ENCODE measurements around the gene NUP210L.

Gene NUP210L

DNA sequence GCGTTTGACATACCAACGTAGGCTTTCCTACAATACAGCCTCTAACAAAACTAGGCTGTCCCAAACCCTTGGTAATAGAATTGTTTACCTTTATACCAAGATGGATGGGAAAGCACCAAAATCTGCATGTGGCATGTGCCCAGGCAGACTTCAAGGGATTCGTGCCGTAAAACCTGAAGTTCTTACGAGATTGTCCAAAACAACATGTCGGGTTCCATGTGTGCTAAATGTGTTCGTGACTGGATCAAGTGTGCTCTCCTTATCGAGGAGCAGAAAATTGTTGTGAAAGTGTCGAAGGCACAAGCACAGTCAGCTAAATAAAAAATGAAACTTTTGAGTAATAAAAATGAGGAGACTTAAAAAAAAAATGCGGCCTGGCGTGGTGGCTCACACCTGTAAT, 159.2 kb downstream of the NUP210L start:
- in situ Hi-C loops (cut with MboI; ENCODE audit: low sequenced_read_pairs), result loop anchor here (25.0 kb wide), 2 partner anchors 483 to 633 kb away; partner anchors contain the start of gene S100A9

GRCh38 chr1:153995202-153995601, 159.7 kb downstream of the NUP210L start:
- in situ Hi-C loops (cut with MboI; ENCODE audit: low sequenced_read_pairs), result loop anchor here (25.0 kb wide), 2 partner anchors 483 to 633 kb away; partner anchors contain the start of gene S100A9

GRCh38 chr1:153991806-153992205, 163.1 kb downstream of the NUP210L start:
- in situ Hi-C loops (cut with MboI; ENCODE audit: low sequenced_read_pairs), result loop anchor here (25.0 kb wide), 2 partner anchors 480 to 630 kb away; partner anchors contain the start of gene S100A9

DNA sequence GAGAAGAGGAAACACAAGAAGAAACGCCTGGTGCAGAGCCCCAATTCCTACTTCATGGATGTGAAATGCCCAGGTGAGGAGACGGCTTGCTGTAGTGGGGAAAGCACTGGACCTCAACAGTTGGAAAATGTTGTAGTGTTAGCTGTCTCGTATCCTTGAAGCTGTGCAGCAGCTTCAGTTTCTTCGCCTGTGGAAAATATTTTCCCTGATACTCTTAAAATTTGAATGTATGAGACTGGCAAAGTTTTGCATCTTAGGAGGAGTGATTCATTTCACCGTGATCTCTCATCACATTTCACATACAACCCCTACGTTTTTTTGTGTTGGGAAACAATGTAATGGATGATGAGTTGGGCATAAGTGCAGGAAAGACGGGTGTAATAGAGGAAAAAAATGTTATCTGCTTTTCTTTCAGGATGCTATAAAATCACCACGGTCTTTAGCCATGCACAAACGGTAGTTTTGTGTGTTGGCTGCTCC, 163.7 kb downstream of the NUP210L start:
- in situ Hi-C loops (cut with MboI; ENCODE audit: low sequenced_read_pairs), result loop anchor here (25.0 kb wide), 2 partner anchors 479 to 629 kb away; partner anchors contain the start of gene S100A9

DNA sequence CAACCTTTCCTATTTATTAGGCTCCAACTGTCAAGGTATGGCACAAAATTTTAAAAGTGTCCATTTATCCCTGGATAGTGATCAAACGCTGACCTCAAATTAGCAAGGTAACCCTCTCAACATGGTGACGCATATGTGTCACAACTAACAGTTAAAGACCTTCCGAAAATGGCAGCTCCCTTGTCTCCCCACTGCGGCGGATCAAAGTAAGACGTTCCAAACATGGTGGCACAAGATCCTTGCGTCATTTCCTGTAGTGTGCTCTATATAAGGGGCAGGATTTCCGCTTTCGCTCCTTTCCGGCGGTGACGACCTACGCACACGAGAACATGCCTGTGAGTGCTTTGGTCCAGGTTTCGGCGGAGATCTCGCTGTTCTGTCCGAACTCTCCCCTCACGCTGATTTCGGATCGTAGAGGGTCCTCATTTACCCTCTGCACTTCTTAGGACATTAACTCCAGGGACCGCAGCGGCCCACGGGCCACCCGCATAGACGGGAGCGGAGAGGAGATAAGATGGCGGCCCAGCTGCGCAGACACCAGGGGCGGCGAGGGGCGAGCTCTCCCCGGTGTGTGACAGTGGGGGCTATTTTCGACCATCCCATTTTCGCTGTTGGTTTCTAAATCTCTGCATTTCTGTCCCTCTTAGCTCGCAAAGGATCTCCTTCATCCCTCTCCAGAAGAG, 164.3 kb downstream of the NUP210L start, which contains the start of gene RPS27:
TSS of gene RPS27 (plus strand) at position 295 of the 683 bp plus-strand sequence. CDS start at position 330, 35 bp downstream.
- in situ Hi-C loops (cut with MboI; ENCODE audit: low sequenced_read_pairs), result loop anchor here (25.0 kb wide), 2 partner anchors 478 to 628 kb away; partner anchors contain the start of gene S100A9

- in situ Hi-C loops (cut with MboI; ENCODE audit: low sequenced_read_pairs), result loop anchor here (10.0 to 25.0 kb wide), 3 partner anchors 173 to 625 kb away; partner anchors contain the start of gene S100A9
Measured at GRCh38 chr1:153987621-153988020, 167.3 kb downstream of the NUP210L start.

GRCh38 chr1:153985941-153986761, 168.7 kb downstream of the NUP210L start, which contains the start of gene RAB13:
Gene RAB13 (minus strand): TSS chr1:153986339. CDS start chr1:153986236, 103 bp downstream.
- in situ Hi-C loops (cut with MboI; ENCODE audit: low sequenced_read_pairs), result loop anchor here (10.0 to 25.0 kb wide), 3 partner anchors 171 to 624 kb away; partner anchors contain the start of gene S100A9

DNA sequence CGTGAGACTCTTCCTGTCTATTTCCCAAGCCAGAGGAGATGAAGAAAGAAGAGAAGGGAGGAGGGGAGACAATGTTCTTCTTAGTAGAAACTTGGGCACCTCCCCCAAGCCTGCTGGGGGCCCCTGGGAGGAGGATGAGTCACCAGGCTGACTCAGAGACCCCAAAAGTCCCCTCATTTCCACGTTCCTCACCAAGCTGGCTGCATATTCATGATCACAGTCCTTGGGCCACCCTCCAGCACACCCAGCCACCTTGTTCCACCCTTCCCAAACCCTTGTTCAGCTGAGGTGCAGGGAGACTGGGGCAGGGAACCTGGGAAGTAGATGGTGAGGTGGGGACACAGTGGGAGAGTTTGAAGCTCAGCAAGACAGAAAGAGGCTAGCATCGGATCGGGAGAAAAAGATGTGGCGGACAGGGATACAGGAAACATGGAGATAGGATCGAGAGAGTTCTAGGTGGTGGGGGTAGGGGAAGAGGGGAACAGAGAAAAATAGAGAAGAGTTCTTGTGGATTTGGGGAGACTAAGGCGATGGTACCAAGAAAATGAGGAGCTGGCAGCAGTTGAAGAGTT, 169.4 kb downstream of the NUP210L start:
- in situ Hi-C loops (cut with MboI; ENCODE audit: low sequenced_read_pairs), result loop anchor here (10.0 to 25.0 kb wide), 3 partner anchors 171 to 623 kb away; partner anchors contain the start of gene S100A9

DNA sequence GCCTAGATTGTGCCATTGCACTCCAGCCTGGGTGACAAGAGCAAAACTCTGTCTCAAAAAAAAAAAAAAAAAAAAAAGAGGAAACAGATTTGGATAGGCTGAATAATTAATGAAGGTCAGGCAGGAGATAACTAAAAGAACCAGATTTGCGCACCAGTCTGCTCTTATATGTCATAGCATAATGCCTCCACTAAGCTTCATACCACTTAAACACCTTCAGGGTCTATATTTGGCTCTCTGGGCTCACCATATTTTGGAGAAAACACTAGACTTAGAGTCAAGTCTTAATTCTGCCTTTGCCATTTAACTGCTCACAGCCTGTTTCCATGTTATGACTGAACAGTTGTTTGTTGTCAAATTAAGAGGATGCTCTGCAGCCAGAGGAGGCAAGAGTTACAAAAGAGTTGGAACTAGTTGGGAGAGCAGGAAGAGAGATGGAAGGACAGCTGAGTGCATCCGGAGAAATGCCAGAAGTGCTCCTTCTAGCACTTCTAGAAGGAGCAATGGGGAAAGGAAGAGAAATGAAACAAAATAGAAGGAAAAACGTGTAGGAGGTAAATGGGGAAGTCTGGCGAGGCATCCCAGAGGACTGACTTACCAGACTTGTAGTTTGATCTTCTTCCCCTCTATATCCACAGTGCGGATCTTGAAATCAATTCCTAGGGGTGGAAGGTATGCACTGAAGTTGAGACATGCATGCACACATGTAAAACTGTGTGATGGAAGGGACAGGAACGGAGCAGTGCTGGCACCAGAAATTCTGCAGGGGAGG, 170.6 kb downstream of the NUP210L start:
- in situ Hi-C loops (cut with MboI; ENCODE audit: low sequenced_read_pairs), result loop anchor here (10.0 to 25.0 kb wide), 3 partner anchors 170 to 622 kb away; partner anchors contain the start of gene S100A9

GRCh38 chr1:153981735-153982134, 173.1 kb downstream of the NUP210L start:
- in situ Hi-C loops (cut with MboI; ENCODE audit: low sequenced_read_pairs), result loop anchor here (10.0 to 25.0 kb wide), 3 partner anchors 167 to 619 kb away; partner anchors contain the start of gene S100A9

DNA sequence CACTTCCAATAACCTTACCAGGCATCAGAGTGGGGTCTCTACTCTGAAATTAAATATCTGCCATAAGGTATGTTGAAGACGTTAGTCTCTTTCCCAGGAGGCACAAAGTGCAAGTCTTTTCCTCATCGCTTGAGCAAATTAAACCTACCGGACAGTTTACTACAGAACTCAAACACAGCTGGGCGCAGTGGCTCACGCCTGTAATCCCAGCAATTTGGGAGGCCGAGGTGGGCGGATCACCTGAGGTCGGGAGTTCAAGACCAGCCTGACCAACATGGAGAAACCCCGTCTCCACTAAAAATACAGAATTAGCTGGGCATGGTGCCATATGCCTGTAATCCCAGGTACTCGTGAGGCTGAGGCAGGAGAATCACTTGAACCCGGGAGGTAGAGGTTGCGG, 175.8 kb downstream of the NUP210L start:
- in situ Hi-C loops (cut with MboI; ENCODE audit: low sequenced_read_pairs), result loop anchor here (25.0 kb wide), 2 partner anchors 467 to 617 kb away; partner anchors contain the start of gene S100A9

- in situ Hi-C loops (cut with MboI; ENCODE audit: low sequenced_read_pairs), result loop anchor here (25.0 kb wide), 2 partner anchors 466 to 616 kb away; partner anchors contain the start of gene S100A9
Measured at GRCh38 chr1:153978274-153978909, 176.5 kb downstream of the NUP210L start.

DNA sequence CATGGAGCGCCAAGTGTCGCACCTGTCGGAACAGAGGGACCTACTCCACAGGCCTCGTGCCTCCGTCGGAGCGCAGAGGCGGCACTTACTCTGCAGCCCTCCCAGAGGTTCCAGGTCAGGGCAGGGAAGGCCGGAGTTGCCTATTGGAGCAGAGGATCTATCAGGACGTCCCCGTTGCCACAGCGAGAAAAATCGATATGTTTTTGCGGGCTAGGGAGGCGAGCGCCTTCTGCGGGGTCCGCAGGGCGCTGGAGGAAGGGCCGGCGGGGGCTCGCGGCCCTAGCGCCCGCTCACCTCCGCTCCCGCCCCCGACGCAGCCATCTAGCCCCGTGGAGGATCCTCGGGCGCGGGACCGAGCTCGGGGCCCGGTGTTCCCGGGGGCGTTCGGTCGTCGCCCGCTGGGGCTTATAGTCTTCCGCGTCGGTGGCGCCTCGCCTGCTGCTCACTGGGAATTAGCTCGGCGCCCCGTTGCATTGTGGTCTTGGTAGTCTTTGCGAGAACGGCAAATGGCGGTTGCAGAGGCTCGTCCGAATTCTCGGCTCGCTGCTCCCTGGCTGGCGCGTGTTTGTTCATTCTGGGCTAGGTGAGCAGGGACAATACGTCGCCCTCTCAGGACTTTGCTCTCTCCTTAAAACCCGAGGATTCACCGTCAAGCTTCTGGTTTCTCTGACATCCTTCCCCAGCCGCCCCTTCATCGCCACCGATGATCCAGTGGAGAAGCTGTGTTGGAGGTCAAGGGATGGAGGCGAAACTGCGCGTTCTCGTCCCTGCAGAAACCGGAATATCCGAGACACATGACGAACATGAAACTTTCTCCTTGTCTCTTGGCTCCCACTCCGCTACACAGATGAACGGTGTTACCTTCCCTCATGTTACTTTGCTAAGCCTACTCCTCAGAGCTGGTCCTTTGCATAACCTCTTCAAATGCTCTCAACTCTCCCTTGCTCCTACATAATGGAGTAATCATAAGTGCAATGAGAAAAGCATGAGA, 177.3 kb downstream of the NUP210L start, which contains the start of gene JTB:
TSS of gene JTB (minus strand) at position 425 of the 991 bp plus-strand sequence. CDS start at position 3, 422 bp downstream.
- in situ Hi-C loops (cut with MboI; ENCODE audit: low sequenced_read_pairs), result loop anchor here (25.0 kb wide), 2 partner anchors 465 to 615 kb away; partner anchors contain the start of gene S100A9

DNA sequence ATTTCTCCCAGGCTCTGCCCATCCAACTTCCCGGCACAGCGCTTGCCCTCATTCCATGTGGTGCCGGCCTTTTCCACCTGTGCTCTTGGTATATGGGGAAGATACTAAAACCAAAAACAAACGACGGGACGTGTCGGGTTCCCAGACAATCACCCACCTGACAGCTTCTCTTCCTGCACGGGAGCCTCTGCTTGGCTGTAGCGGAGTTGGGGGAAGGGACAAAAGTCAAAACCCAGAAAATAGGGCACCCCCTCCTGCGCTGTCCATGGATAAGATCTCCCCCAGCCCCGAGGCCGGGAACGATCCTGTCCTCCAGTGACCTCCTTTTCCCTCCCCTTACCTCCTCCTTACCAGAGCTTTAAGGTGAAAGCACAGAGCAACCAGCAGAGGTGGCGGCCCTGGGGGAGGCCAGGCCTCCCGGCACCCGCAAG, 178.0 kb downstream of the NUP210L start:
- in situ Hi-C loops (cut with MboI; ENCODE audit: low sequenced_read_pairs), result loop anchor here (25.0 kb wide), 2 partner anchors 465 to 615 kb away; partner anchors contain the start of gene S100A9

- in situ Hi-C loops (cut with MboI; ENCODE audit: low sequenced_read_pairs), result no loop called here
Measured at GRCh38 chr1:153973525-153973924, 181.3 kb downstream of the NUP210L start.

GRCh38 chr1:153973071-153973470, 181.8 kb downstream of the NUP210L start:
- in situ Hi-C loops (cut with MboI; ENCODE audit: low sequenced_read_pairs), result no loop called here

DNA sequence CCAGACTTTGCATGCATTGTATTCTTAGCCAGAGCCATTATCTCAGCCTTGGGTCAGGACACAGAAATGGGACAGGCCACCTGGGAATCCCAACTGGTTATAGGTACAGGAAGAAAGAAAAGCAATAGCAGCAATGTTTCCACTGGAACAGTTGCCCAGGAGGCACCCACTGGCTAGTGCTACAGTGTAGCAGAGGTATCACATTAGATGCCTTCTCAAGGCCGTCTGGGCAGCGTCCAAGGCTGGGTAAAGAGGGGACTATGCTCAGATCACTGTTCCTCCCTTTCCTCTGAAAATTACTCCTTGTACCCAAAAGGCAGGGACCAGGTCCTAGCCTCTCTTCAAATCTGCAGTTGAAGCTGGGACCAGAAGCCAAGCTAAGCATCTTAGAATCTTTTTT, 184.5 kb downstream of the NUP210L start:
- in situ Hi-C loops (cut with MboI; ENCODE audit: low sequenced_read_pairs), result no loop called here
